ENCODE data around the gene MRPL34.
A peak's percentile ranks its signal among the peaks of the same experiment; 100 is the strongest.
"Not testable (repeated sequence)": the region's sequence is repeated elsewhere in the genome, so short reads cannot be mapped to it uniquely, and the experiment has no call there.

Gene MRPL34

DNA sequence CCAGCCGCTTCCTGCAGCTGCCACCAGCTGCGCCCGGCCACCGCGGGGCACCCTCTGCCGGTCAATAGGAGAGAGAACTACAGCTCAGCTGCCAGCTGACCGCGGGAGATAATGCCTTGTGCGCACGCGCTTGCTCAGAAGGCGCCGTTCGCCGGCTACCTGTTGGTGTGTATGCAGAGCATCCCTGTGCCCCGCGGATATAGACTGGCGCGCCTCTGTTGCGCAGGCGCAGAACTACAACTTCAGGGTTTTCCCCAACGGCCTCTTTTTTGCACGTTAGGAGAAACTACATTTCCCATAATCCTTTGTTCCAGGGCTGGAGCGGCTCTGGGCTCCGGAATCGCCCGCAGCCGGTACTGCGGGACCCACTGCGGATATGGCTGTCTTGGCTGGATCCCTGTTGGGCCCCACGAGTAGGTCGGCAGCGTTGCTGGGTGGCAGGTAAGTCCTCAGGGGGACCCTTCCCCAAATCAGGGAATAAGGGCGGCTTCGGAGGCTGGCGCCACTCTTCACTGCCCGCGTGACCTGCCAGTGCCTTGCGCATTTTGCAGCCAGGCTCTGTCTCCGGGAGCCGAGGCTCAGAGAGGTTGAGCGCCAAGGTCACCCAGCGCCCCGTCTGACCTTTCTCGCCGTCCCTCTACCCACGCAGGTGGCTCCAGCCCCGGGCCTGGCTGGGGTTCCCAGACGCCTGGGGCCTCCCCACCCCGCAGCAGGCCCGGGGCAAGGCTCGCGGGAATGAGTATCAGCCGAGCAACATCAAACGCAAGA, at the start of gene MRPL34:
Gene MRPL34, plus strand, starts transcription at position 356 of the 768 bp plus-strand sequence. Its CDS starts 21 bp downstream, at position 377.
- no peak for TF ChIP-seq ZNF274 (IDR thresholded peaks at IDR 0.05; ENCODE audit: low read depth, low read length)
- H3K4me3 ChIP-seq (ENCODE audit: low read length): peak within 1 kb of the TSS; percentile 85

DNA sequence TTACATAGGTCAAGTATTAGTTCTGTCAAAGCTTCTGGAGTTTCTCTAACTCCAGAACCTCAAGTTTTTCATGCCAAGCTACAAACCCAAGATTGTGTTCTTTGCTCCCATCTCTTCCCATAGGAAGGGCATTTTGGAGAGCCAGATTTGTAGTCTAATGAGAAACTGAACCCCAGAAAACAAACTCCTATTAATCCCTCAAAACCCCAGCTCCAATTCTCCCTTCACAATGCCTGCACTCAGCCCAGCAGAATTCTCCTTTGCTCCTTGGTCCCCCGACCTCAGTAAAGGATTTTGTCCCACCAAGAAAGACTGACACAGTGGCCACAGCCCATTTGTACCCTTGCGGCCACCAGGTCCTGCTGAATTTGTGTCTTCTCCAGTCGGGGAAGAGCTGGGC, 49.5 kb upstream of the MRPL34 start:
- H3K4me3 ChIP-seq (ENCODE audit: low read length): no peak overlapping the region
- no peak for TF ChIP-seq ZNF274 (IDR thresholded peaks at IDR 0.05; ENCODE audit: low read depth, low read length)

GRCh38 chr19:17259118-17259780, 46.4 kb upstream of the MRPL34 start:
- H3K4me3 ChIP-seq (ENCODE audit: low read length): no peak overlapping the region
- no peak for TF ChIP-seq ZNF274 (IDR thresholded peaks at IDR 0.05; ENCODE audit: low read depth, low read length)

GRCh38 chr19:17259934-17260333, 45.7 kb upstream of the MRPL34 start:
- H3K4me3 ChIP-seq (ENCODE audit: low read length): no peak overlapping the region
- TF ChIP-seq ZNF274 (IDR thresholded peaks at IDR 0.05; ENCODE audit: low read depth, low read length): no peak

GRCh38 chr19:17260842-17261325, 44.8 kb upstream of the MRPL34 start:
- no peak for TF ChIP-seq ZNF274 (IDR thresholded peaks at IDR 0.05; ENCODE audit: low read depth, low read length)
- H3K4me3 ChIP-seq (ENCODE audit: low read length): no peak overlapping the region

DNA sequence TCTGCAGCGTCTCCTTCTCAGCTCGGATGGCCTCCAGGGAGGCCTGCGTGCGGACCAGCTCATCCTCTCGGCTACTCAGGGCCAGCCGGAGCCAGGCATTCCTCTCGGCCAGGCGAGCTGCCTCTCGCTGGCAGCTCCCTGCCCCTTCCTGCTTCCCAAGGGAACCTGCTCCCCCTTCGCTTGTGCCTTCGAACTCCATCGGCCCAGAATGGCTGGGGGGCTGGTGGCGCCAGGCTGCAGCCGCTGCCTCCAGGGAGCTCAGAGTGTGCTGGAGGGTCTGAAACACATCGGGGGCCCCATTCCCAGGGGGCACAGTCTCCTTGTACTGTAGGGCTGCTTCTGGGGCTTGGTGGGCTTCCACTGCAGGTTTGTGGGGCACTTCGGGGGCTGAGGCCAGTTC, 43.1 kb upstream of the MRPL34 start:
- TF ChIP-seq ZNF274 (IDR thresholded peaks at IDR 0.05; ENCODE audit: low read depth, low read length): no peak

GRCh38 chr19:17263712-17264640, 41.7 kb upstream of the MRPL34 start:
- H3K4me3 ChIP-seq (ENCODE audit: low read length): no peak overlapping the region
- TF ChIP-seq ZNF274 (IDR thresholded peaks at IDR 0.05; ENCODE audit: low read depth, low read length): no peak

More for the DNA sequence above, 43.1 kb upstream of the MRPL34 start:
- H3K4me3 ChIP-seq (ENCODE audit: low read length): no peak overlapping the region

GRCh38 chr19:17264641-17264979, 41.1 kb upstream of the MRPL34 start, which contains the start of gene USHBP1:
Gene USHBP1, minus strand, starts transcription at chr19:17264745. Its CDS starts 446 bp downstream, at chr19:17264299.
- no peak for TF ChIP-seq ZNF274 (IDR thresholded peaks at IDR 0.05; ENCODE audit: low read depth, low read length)
- no peak within 1 kb of the TSS for H3K4me3 ChIP-seq (ENCODE audit: low read length)

GRCh38 chr19:17266026-17266425, 39.6 kb upstream of the MRPL34 start:
- TF ChIP-seq ZNF274 (IDR thresholded peaks at IDR 0.05; ENCODE audit: low read depth, low read length): no peak
- H3K4me3 ChIP-seq (ENCODE audit: low read length): peak overlapping the region; percentile 36; the same call in 1 of the 2 replicates

DNA sequence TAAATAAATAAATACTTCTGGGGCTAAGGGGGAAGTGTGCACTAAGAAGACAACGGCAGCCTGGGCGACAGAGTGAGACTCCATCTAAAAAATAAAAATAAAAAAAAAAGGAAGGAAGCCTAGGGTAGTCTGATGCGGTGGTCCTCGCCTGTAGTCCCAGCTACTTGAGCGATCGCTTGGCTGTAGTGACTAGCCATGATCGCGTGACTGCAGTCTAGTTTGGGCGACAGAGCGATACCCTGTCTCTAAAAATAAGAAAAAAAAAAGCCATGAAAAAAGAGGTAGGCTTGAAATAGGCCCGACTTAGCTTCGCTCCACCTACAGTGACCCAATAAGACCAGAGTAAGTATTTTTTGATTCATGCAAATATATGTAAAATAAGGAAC, 39.1 kb upstream of the MRPL34 start:
- TF ChIP-seq ZNF274 (IDR thresholded peaks at IDR 0.05; ENCODE audit: low read depth, low read length): no peak
- peak overlapping the region; percentile 36; the same call in 1 of the 2 replicates for H3K4me3 ChIP-seq (ENCODE audit: low read length)

GRCh38 chr19:17266975-17267788, 38.5 kb upstream of the MRPL34 start, which contains the start of gene BABAM1:
Gene BABAM1, plus strand, starts transcription at chr19:17267443. Its CDS starts 1,364 bp downstream, at chr19:17268807.
- no peak for TF ChIP-seq ZNF274 (IDR thresholded peaks at IDR 0.05; ENCODE audit: low read depth, low read length)
- H3K4me3 ChIP-seq (ENCODE audit: low read length): peak within 1 kb of the TSS; percentile 95

DNA sequence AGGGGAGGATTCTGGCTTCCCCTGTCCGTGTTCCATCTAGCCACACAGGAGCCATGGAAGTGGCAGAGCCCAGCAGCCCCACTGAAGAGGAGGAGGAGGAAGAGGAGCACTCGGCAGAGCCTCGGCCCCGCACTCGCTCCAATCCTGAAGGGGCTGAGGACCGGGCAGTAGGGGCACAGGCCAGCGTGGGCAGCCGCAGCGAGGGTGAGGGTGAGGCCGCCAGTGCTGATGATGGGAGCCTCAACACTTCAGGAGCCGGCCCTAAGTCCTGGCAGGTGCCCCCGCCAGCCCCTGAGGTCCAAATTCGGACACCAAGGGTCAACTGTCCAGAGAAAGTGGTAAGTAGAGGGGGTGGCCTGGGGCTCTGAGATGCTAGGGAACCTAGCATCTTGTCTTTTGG, 36.9 kb upstream of the MRPL34 start:
- TF ChIP-seq ZNF274 (IDR thresholded peaks at IDR 0.05; ENCODE audit: low read depth, low read length): no peak
- H3K4me3 ChIP-seq (ENCODE audit: low read length): no peak overlapping the region; the same call in 1 of the 2 replicates

DNA sequence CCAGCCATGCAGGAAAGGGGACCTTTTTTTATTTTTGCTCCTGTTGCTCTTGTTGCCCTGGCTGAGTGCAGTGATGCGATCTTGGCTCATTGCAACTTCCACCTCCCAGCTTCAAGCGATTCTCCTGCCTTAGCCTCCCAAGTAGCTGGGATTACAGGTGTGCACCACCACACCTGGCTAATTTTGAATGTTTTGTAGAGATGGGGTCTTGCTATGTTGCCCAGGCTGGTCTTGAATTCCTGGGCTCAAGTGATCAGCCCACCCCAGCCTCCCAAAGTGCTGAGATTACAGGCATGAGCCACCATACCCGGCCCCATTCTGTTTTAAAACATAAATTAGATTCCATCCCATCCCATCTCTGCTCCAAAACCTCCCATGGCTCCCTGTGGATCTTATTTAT, 30.8 kb upstream of the MRPL34 start:
- not testable (repeated sequence) for H3K4me3 ChIP-seq (ENCODE audit: low read length)

Measured in GM08714 (cell line).